Urothelium cell line (cell line): ENCODE results near the gene FOXJ3.

Experiments used
- DNase-seq: peaks from one replicate; pipeline ENCODE4 v3.0.0; 2011; ENCODE audit warnings: low spot score, mixed read lengths
- FAIRE-seq: peaks from 2 replicates; lab custom pipeline; 2011; peaks lifted over from hg19 to GRCh38; lab: Jason Lieb, UNC

Gene FOXJ3

DNA sequence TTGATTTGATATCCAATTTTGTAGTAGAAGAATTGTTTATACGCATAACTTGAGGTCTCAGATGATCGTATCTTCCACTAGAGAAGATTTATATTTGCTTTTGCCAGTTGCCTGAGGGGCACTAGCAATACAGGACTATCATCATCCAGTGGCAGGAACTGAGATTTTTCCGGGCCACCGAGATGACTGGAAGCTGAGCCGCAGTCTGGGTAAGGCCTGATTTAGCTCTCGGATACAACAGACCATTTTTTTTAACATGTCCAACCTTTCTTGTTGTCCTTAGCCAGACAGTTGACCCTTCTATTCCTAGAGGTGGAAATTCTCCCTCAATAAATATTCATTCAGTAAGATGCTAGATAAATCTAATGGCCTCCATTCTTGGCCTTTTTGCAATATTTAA is 207.3 kb downstream of the FOXJ3 start:
- FAIRE-seq (no peak), DNase-seq (no peak)
